ENCODE data around the gene C5orf46.

Gene C5orf46

GRCh38 chr5:147856801-147857200 is 49.5 kb downstream of the C5orf46 start:
- no peak for TF ChIP-seq CTCF (IDR thresholded peaks at IDR 0.05; ENCODE audit: low read depth, low read length, missing control alignments)
- no peak overlapping the region for H3K4me3 ChIP-seq (ENCODE audit: low read depth, low read length)
- DNase-seq (ENCODE audit: low read depth), result no peak

DNA sequence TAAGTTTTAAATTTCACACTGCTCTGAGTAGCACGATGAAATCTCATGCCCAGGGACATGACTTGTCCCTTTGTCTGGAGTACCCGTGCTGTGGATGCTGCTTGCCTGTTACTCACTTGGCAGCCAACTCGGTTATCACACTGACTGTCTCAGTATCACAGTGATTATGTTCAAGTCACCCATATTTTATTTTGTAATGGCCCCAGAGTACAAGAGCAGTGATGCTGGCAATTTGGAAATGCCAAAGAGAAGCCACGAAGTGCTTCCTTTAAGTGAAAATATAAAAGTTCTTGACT is 50.6 kb downstream of the C5orf46 start:
- DNase-seq (ENCODE audit: low read depth), result no peak
- TF ChIP-seq CTCF (IDR thresholded peaks at IDR 0.05; ENCODE audit: low read depth, low read length, missing control alignments), result no peak
- no peak overlapping the region for H3K4me3 ChIP-seq (ENCODE audit: low read depth, low read length)

- no peak for TF ChIP-seq CTCF (IDR thresholded peaks at IDR 0.05; ENCODE audit: low read depth, low read length, missing control alignments)
- DNase-seq (ENCODE audit: low read depth), result no peak
- no peak overlapping the region for H3K4me3 ChIP-seq (ENCODE audit: low read depth, low read length)
Observed at GRCh38 chr5:147854894-147855773, 51.2 kb downstream of the C5orf46 start.

- no peak overlapping the region for H3K4me3 ChIP-seq (ENCODE audit: low read depth, low read length)
- TF ChIP-seq CTCF (IDR thresholded peaks at IDR 0.05; ENCODE audit: low read depth, low read length, missing control alignments), result no peak
- no peak for DNase-seq (ENCODE audit: low read depth)
Observed at GRCh38 chr5:147854331-147854730, 52.0 kb downstream of the C5orf46 start.

DNA sequence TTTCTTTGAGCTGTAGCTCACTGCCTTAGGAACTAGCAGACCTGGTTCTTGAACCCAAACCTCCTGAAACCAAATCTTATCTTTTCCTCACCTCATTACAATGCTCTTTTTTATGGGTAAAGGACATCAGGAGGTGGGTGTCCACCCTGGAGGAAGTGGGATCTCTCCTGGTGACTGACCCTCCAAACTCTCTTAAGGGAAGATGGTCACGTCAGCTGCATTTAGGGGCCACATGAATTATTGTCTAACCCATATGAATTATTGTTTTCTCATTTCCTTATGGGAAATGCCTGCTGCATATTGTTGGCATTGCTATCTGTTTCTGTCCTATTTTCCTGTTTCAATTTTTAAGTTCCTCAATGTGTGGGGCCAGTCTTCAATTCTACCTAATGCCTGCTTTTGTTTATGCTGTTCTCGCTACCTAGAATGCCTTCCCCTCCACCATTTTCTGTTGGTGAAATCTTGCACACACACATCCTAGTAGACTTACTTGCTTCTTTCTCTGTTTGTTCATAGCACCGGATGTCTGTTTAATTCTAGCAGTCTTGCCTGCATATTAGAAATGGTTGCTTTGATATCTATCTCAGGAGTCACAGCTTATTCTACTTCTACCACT is 52.9 kb downstream of the C5orf46 start:
- no peak overlapping the region for H3K4me3 ChIP-seq (ENCODE audit: low read depth, low read length)
- no peak for TF ChIP-seq CTCF (IDR thresholded peaks at IDR 0.05; ENCODE audit: low read depth, low read length, missing control alignments)
- no peak for DNase-seq (ENCODE audit: low read depth)

- H3K4me3 ChIP-seq (ENCODE audit: low read depth, low read length), result no peak overlapping the region
- DNase-seq (ENCODE audit: low read depth), result no peak
- TF ChIP-seq CTCF (IDR thresholded peaks at IDR 0.05; ENCODE audit: low read depth, low read length, missing control alignments), result no peak
Observed at GRCh38 chr5:147852365-147852764, 54.0 kb downstream of the C5orf46 start.

DNA sequence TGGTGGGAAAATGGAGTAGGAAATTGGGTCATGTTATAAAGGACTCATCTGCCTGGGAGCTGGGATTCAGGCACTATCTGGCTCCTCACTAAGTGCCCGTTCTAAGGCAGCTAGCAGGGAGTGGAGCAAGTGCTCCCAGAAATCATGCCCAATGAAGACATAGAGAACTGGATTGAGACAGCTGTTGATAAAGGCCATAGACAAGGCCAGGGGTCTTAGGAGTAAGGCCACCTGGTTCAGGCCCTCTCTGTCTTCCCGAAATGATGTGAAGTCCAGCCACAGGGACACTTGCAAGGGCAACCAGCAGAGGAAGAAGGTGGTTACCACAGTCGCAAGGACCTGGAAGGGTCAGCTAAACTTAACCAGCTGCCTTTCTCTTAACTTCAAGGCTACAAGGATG is 54.8 kb downstream of the C5orf46 start:
- no peak for DNase-seq (ENCODE audit: low read depth)
- H3K4me3 ChIP-seq (ENCODE audit: low read depth, low read length), result no peak overlapping the region

More for the DNA sequence above, 54.8 kb downstream of the C5orf46 start:
- TF ChIP-seq CTCF (IDR thresholded peaks at IDR 0.05; ENCODE audit: low read depth, low read length, missing control alignments), result no peak

Measured in GM12864 (cell line).